SU-DHL-6 (cell line): ENCODE results near the gene A2ML1.
"Not testable (repeated sequence)": the region's sequence is repeated elsewhere in the genome, so short reads cannot be mapped to it uniquely, and the experiment has no call there.

Source experiments
- H2AFZ ChIP-seq: fragments of 200-600 bp; sonication (generic); 2 replicates; pipeline ENCODE4 v1.6.1; 2014; ENCODE audit warnings: low read depth, mild to moderate bottlenecking, moderate library complexity, mixed read lengths, antibody characterized with exemption, low read length; ENCODE audit not compliant: severe bottlenecking
- H3F3A ChIP-seq: fragments of 200-600 bp; shearing (Covaris generic); 2 replicates; pipeline ENCODE4 v1.6.0; 2016; ENCODE audit warnings: antibody characterized with exemption, mild to moderate bottlenecking; ENCODE audit not compliant: insufficient read depth
- H3K27ac ChIP-seq: fragments of 200-600 bp; sonication (generic); 2 replicates; pipeline ENCODE4 v1.5.1; 2016; ENCODE audit warnings: low read depth, mild to moderate bottlenecking, low read length, moderate library complexity, mixed read lengths
- H3K27me3 ChIP-seq: fragments of 200-600 bp; sonication (generic), shearing (Covaris generic); 2 replicates; pipeline ENCODE4 v1.6.0; 2014; ENCODE audit warnings: mild to moderate bottlenecking, low read length
- H3K36me3 ChIP-seq: fragments of 200-600 bp; sonication (generic); 2 replicates; pipeline ENCODE4 v1.6.1; 2014; ENCODE audit warnings: mild to moderate bottlenecking, low read length, mixed read lengths
- H3K4me2 ChIP-seq: fragments of 300-600, 200-600 bp; shearing (Covaris generic), sonication (generic); 2 replicates; pipeline ENCODE4 v1.6.0; 2014; ENCODE audit warnings: low read length, low read depth, mild to moderate bottlenecking; ENCODE audit not compliant: poor library complexity, severe bottlenecking
- H3K4me3 ChIP-seq: fragments of 200-600 bp; sonication (generic); 2 replicates; pipeline ENCODE4 v1.5.1; 2014; ENCODE audit warnings: antibody characterized with exemption, low read length, mild to moderate bottlenecking, mixed read lengths; ENCODE audit not compliant: insufficient read depth, poor library complexity, severe bottlenecking
- H3K79me2 ChIP-seq: fragments of 200-600 bp; sonication (generic); 2 replicates; pipeline ENCODE4 v1.6.1; 2014; ENCODE audit warnings: mild to moderate bottlenecking, low read length, moderate library complexity; ENCODE audit not compliant: insufficient read depth
- H3K9ac ChIP-seq: fragments of 200-600 bp; sonication (generic); 2 replicates; pipeline ENCODE4 v1.7.0; 2014; ENCODE audit warnings: mild to moderate bottlenecking, low read length
- H3K9me2 ChIP-seq: fragments of 200-600 bp; sonication (generic); replicated peaks from 2 replicates; pipeline ENCODE4 v1.6.1; 2014; ENCODE audit warnings: low read length; ENCODE audit not compliant: insufficient read depth
- H3K9me3 ChIP-seq: fragments of 200-600 bp; sonication (generic); 2 replicates; pipeline ENCODE4 v1.6.1; 2014; ENCODE audit warnings: low read length, mixed read lengths; ENCODE audit not compliant: insufficient read depth
- H4K20me1 ChIP-seq: fragments of 200-600 bp; sonication (generic); 2 replicates; pipeline ENCODE4 v1.6.1; 2014; ENCODE audit warnings: low read depth, mild to moderate bottlenecking, antibody characterized with exemption, low read length, moderate library complexity, mixed read lengths
- CTCF ChIP-seq: fragments of 200-600 bp; sonication (generic); IDR thresholded peaks from one replicate; pipeline ENCODE4 v1.5.1; 2017; ENCODE audit warnings: antibody characterized with exemption, mild to moderate bottlenecking, low read length, moderate library complexity; ENCODE audit not compliant: insufficient read depth, poor library complexity, severe bottlenecking
- EZH2phosphoT487 ChIP-seq: fragments of 200-600 bp; sonication (generic), shearing (Covaris generic); conservative IDR thresholded peaks from 2 replicates; pipeline ENCODE4 v1.6.1; 2018; ENCODE audit warnings: mild to moderate bottlenecking, antibody characterized with exemption, low read length, moderate library complexity, mixed read lengths

Gene A2ML1

DNA sequence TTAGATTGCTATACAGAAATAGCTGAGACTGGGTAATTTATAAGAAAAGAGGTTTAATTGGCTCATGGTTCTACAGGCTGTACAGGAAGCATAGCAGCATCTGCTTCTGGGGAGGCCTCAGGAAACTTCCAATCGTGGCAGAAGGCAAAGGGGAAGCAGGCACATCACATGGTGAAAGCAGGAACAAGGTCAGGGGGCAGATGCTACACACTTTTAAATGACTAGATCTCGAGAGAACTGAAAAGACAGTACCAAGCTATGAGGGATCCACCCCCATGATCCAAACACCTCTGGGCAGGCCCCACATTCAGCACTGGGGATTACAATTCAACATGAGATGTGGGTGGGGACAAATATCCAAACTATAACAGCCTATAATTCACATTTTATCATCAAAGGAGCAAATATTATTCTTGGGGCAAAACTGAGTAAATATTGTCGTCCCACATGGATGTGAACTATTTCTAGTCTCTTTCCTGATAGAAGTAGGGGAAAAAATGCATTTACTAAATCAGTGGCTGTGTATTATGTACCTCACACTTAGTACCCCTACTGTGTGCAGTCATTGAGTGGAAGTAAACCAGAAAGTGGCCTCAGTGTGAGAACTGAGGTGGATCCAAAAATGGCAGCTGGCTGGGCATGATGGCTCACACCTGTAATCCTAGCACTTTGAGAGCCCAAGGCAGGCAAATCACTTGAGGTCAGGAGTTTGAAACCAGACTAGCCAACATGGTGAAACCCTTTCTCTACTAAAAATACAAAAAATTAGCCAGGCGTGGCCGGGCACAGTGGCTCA is 25.4 kb upstream of the A2ML1 start:
- Histone ChIP-seq H4K20me1 (no peaks in the 10 kb centered on the region), H3K4me2 (no peak overlapping the region), H3K36me3 (no peaks in the 10 kb centered on the region), H3K79me2 (no peaks in the 10 kb centered on the region), H3K9ac (no peak overlapping the region), H3K4me3 (no peak overlapping the region), H3K9me3 (no peaks in the 10 kb centered on the region), H3K27me3 (no peaks in the 10 kb centered on the region), H2AFZ (no peak overlapping the region), H3F3A (no peaks in the 10 kb centered on the region), H3K9me2 (no peaks in the 10 kb centered on the region), H3K27ac (no peak overlapping the region)
- TF ChIP-seq CTCF (no peak), EZH2phosphoT487 (no peak)

DNA sequence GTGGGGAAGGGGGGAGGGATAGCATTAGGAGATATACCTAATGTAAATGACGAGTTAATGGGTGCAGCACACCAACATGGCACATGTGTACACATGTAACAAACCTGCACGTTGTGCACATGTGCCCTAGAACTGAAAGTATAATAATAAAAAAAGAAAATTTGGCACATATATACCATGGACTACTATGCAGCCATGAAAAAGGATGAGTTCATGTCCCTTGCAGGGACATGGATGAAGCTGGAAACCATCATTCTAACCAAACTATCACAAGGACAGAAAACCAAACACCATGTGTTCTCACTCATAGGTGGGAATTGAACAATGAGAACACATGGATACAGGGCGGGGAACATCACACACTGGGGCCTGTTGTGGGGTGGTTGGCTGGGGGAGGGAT is 21.2 kb upstream of the A2ML1 start:
- H3K36me3 ChIP-seq, H4K20me1 ChIP-seq, H3K9me2 ChIP-seq, H2AFZ ChIP-seq, H3K9me3 ChIP-seq, H3K27ac ChIP-seq, H3K9ac ChIP-seq, H3K27me3 ChIP-seq, H3F3A ChIP-seq, H3K4me3 ChIP-seq, H3K79me2 ChIP-seq, H3K4me2 ChIP-seq: not testable (repeated sequence)

GRCh38 chr12:8804833-8805232 is 17.6 kb upstream of the A2ML1 start:
- H3K36me3 ChIP-seq, H3F3A ChIP-seq, H3K9ac ChIP-seq, H4K20me1 ChIP-seq, H3K4me3 ChIP-seq, H2AFZ ChIP-seq, H3K9me2 ChIP-seq, H3K9me3 ChIP-seq, H3K27ac ChIP-seq, H3K27me3 ChIP-seq, H3K4me2 ChIP-seq, H3K79me2 ChIP-seq: not testable (repeated sequence)

DNA sequence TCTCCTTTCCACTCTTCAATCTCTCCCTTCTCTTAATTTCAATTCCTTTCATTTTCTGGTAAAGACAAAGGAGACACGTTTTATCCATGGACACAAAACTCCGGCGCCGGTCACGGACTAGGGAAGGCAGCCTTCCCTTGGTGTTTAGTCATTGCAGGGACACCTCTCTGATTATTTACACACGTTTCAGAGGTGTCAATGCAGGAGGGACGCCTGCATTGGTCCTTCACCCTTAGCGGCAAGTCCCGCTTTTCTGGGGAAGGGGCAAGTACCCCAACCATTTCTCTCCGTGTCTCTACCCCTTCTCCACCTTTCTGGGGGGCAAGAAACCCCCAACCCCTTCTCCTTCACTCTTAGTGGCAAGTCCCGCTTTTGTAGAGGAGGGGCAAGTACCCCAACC is 16.9 kb upstream of the A2ML1 start:
- not testable (repeated sequence) for H3K9me2 ChIP-seq, H3K27me3 ChIP-seq, H3K4me3 ChIP-seq, H3K9me3 ChIP-seq, H3K79me2 ChIP-seq, H3K9ac ChIP-seq, H3K4me2 ChIP-seq, H4K20me1 ChIP-seq, H3F3A ChIP-seq, H3K36me3 ChIP-seq, H3K27ac ChIP-seq, H2AFZ ChIP-seq

- not testable (repeated sequence) for H3K27ac ChIP-seq, H3F3A ChIP-seq, H3K79me2 ChIP-seq, H3K4me2 ChIP-seq, H3K27me3 ChIP-seq, H2AFZ ChIP-seq, H3K9me2 ChIP-seq, H3K9ac ChIP-seq, H3K36me3 ChIP-seq, H4K20me1 ChIP-seq, H3K4me3 ChIP-seq, H3K9me3 ChIP-seq
Observed at GRCh38 chr12:8807084-8807483, 15.3 kb upstream of the A2ML1 start.

GRCh38 chr12:8810112-8810511 is 12.3 kb upstream of the A2ML1 start:
- H3F3A ChIP-seq, H3K36me3 ChIP-seq, H2AFZ ChIP-seq, H4K20me1 ChIP-seq, H3K9me3 ChIP-seq, H3K4me2 ChIP-seq, H3K27ac ChIP-seq, H3K9ac ChIP-seq, H3K9me2 ChIP-seq, H3K27me3 ChIP-seq, H3K79me2 ChIP-seq, H3K4me3 ChIP-seq: not testable (repeated sequence)
